Sigmoid colon (tissue), 3 donors: ENCODE measurements around the gene MED17.

Source experiments
- POLR2A ChIP-seq, 2 donors: fragments of 450-650 bp; IDR thresholded peaks; one replicate each; pipeline ENCODE4 v1.6.1; 2016; ENCODE audit warnings: antibody characterized with exemption in 2 of 2, mild to moderate bottlenecking in 2 of 2, moderate library complexity in 2 of 2
- TF ChIP-seq, protein P1 (sequence below), 4 experiments: fragments of 450-650 bp in 3 of 4; fragments of 200-600 bp in 1 of 4; IDR thresholded peaks; one replicate each; pipeline ENCODE4 v1.5.1; 2016 to 2019; ENCODE audit warnings: antibody characterized with exemption in 4 of 4, mild to moderate bottlenecking in 3 of 4, moderate library complexity in 2 of 4

- TF ChIP-seq, protein P1, sequence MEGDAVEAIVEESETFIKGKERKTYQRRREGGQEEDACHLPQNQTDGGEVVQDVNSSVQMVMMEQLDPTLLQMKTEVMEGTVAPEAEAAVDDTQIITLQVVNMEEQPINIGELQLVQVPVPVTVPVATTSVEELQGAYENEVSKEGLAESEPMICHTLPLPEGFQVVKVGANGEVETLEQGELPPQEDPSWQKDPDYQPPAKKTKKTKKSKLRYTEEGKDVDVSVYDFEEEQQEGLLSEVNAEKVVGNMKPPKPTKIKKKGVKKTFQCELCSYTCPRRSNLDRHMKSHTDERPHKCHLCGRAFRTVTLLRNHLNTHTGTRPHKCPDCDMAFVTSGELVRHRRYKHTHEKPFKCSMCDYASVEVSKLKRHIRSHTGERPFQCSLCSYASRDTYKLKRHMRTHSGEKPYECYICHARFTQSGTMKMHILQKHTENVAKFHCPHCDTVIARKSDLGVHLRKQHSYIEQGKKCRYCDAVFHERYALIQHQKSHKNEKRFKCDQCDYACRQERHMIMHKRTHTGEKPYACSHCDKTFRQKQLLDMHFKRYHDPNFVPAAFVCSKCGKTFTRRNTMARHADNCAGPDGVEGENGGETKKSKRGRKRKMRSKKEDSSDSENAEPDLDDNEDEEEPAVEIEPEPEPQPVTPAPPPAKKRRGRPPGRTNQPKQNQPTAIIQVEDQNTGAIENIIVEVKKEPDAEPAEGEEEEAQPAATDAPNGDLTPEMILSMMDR (IDR thresholded peaks at IDR 0.05), result no peak
- no peak for TF ChIP-seq POLR2A (IDR thresholded peaks at IDR 0.05)
Observed at GRCh38 chr11:93740031-93740729, 43.9 kb upstream of the MED17 start.
